Smooth muscle cell (in vitro differentiated cells): ENCODE measurements around the gene INPP5F. TPM values are rescaled to one million over a fixed set of nuclear protein-coding genes. Genes with fewer than 3 reads are reported as not detected.

ENCODE experiments used
- DNase-seq: peaks from one replicate; lab custom pipeline; 2025; ENCODE audit not compliant: unreplicated experiment; lab: John Stamatoyannopoulos, UW
- H2AFZ ChIP-seq: fragments of 200-600 bp; sonication (generic); 2 replicates; pipeline ENCODE4 v1.6.0; 2016; ENCODE audit warnings: antibody characterized with exemption, low read depth, mild to moderate bottlenecking
- H3F3A ChIP-seq: fragments of 200-600 bp; sonication (generic); 2 replicates; pipeline ENCODE4 v1.6.0; 2017; ENCODE audit warnings: antibody characterized with exemption, low read depth
- H3K27ac ChIP-seq: fragments of 200-600 bp; sonication (generic); 2 replicates; pipeline ENCODE4 v1.5.1; 2016; ENCODE audit warnings: low read depth, mild to moderate bottlenecking
- H3K27me3 ChIP-seq: fragments of 200-600 bp; sonication (generic); 2 replicates; pipeline ENCODE4 v1.6.1; 2016; ENCODE audit warnings: low read depth, mild to moderate bottlenecking
- H3K36me3 ChIP-seq: fragments of 200-600 bp; sonication (generic); 2 replicates; pipeline ENCODE4 v1.5.1; 2016; ENCODE audit warnings: low read depth
- H3K4me1 ChIP-seq: fragments of 200-600 bp; sonication (generic); 2 replicates; pipeline ENCODE4 v1.5.1; 2016; ENCODE audit warnings: low read depth
- H3K4me2 ChIP-seq: fragments of 200-600 bp; sonication (generic); 2 replicates; pipeline ENCODE4 v1.6.0; 2016; ENCODE audit warnings: mild to moderate bottlenecking
- H3K4me3 ChIP-seq: fragments of 200-600 bp; sonication (generic); 2 replicates; pipeline ENCODE4 v1.5.1; 2016; ENCODE audit warnings: mild to moderate bottlenecking
- H3K79me2 ChIP-seq: fragments of 200-600 bp; sonication (generic); 2 replicates; pipeline ENCODE4 v1.6.0; 2016; ENCODE audit warnings: low read depth, mild to moderate bottlenecking
- H3K9ac ChIP-seq: fragments of 200-600 bp; sonication (generic); 2 replicates; pipeline ENCODE4 v1.6.0; 2016; ENCODE audit warnings: low read depth
- H3K9me3 ChIP-seq: fragments of 200-600 bp; sonication (generic); replicated peaks from 2 replicates; pipeline ENCODE4 v1.5.1; 2016; ENCODE audit warnings: low read depth
- H4K20me1 ChIP-seq: fragments of 200-600 bp; sonication (generic); 2 replicates; pipeline ENCODE4 v1.6.0; 2016; ENCODE audit warnings: low read depth
- WGBS: methylation state at CpG from one replicate; pipeline ENCODE4 v1.1.7; 2016; ENCODE audit warnings: low lambda C conversion rate; 5-methylcytosine and 5-hydroxymethylcytosine counted together
- polyA plus RNA-seq: library from polyadenylated mRNA; unstranded; fragments of >200 nt; fragmentation: Nextera tagmentation; extraction: Ambion mirVana; gene quantifications from 2 replicates; pipeline ENCODE4 v1.2.1, GENCODE V29; 2016
- total RNA-seq: library from RNA; depleted of rRNA; stranded (reverse); fragments of >200 nt; gene quantifications from 2 replicates; pipeline ENCODE4 v1.2.3, GENCODE V29; 2014
- TF ChIP-seq, protein P1 (sequence below): fragments of 200-600 bp; sonication (generic); IDR thresholded peaks from 2 replicates; pipeline ENCODE4 v1.5.1; 2017; ENCODE audit warnings: borderline replicate concordance, mild to moderate bottlenecking, antibody characterized with exemption; ENCODE audit not compliant: insufficient read depth, poor library complexity, severe bottlenecking

The INPP5F gene
- total and polyA plus RNA-seq, 2 experiments from 2014 or later, result 15.9 to 106 TPM

DNA sequence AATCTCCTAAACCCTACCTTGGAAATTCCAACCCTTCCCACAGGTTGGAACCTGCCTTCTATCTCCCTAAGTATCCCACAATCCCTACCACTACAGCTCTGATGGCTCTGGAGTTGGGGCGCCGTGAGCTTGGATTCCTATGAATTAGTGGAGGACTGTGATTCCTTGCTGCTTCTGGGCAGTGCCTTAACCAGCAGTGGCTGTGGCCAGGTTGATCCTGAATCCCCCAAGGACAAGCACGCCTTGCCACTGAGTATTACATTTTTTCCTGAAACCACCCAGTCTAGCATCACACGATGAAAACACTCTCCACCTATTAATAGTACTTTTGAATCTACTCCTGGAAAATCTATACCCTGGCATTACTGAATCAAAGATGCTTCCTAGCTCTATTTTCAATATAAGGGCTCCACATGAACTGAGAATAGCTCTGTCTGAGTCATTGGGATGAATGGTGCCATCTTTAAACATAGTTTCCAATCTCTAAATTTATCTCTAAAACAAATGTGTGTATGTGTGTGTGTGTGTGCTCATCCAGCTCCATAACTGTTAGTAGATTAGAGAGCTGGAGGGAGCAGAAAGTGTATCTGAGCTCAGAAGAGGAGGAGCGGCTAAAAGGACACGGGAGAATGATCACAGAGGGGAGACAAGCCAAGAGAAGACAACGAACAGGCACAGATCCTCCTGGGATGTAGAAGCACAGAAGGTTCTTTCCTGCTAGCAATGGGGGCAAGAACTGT is 11.9 kb upstream of the INPP5F start:
- Histone ChIP-seq H3K27me3 (no peaks in the 10 kb centered on the region), H3K4me1 (no peaks in the 10 kb centered on the region), H3K9me3 (no peaks in the 10 kb centered on the region), H3K27ac (no peak overlapping the region), H3K4me2 (no peak overlapping the region), H3K4me3 (no peak overlapping the region), H3K79me2 (no peaks in the 10 kb centered on the region), H3F3A (no peaks in the 10 kb centered on the region), H4K20me1 (no peaks in the 10 kb centered on the region), H3K9ac (no peak overlapping the region), H2AFZ (no peak overlapping the region), H3K36me3 (no peaks in the 10 kb centered on the region)
- DNase-seq, result no peak
- WGBS, result 91% methylated on average over 7 of the region's 7 CpGs
- TF ChIP-seq, protein P1, sequence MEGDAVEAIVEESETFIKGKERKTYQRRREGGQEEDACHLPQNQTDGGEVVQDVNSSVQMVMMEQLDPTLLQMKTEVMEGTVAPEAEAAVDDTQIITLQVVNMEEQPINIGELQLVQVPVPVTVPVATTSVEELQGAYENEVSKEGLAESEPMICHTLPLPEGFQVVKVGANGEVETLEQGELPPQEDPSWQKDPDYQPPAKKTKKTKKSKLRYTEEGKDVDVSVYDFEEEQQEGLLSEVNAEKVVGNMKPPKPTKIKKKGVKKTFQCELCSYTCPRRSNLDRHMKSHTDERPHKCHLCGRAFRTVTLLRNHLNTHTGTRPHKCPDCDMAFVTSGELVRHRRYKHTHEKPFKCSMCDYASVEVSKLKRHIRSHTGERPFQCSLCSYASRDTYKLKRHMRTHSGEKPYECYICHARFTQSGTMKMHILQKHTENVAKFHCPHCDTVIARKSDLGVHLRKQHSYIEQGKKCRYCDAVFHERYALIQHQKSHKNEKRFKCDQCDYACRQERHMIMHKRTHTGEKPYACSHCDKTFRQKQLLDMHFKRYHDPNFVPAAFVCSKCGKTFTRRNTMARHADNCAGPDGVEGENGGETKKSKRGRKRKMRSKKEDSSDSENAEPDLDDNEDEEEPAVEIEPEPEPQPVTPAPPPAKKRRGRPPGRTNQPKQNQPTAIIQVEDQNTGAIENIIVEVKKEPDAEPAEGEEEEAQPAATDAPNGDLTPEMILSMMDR, result no peak

DNA sequence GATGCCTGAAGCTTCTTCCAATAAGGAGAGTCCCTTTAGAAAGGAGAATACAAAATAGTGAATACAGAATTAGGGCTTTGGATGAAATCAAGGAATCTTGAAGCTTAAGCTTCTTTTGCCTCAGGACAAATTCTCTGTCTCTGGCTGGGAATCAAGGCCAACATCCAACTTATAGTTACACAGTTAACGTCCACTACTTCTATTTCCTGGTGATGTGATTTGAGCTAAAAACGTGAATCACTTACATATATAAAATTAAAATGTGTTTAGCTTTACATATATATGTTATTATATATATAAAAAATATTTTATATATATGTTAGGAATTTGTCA is 11.4 kb upstream of the INPP5F start:
- TF ChIP-seq, protein P1, result no peak
- Histone ChIP-seq H3K4me1 (no peaks in the 10 kb centered on the region), H3K9ac (no peak overlapping the region), H3K79me2 (no peaks in the 10 kb centered on the region), H2AFZ (no peak overlapping the region), H4K20me1 (no peaks in the 10 kb centered on the region), H3F3A (no peaks in the 10 kb centered on the region), H3K27me3 (no peaks in the 10 kb centered on the region), H3K4me3 (no peak overlapping the region), H3K36me3 (no peaks in the 10 kb centered on the region), H3K27ac (no peak overlapping the region), H3K4me2 (no peak overlapping the region), H3K9me3 (no peaks in the 10 kb centered on the region)
- WGBS, result 85% methylated on average over 2 of the region's 2 CpGs
- DNase-seq, result no peak

DNA sequence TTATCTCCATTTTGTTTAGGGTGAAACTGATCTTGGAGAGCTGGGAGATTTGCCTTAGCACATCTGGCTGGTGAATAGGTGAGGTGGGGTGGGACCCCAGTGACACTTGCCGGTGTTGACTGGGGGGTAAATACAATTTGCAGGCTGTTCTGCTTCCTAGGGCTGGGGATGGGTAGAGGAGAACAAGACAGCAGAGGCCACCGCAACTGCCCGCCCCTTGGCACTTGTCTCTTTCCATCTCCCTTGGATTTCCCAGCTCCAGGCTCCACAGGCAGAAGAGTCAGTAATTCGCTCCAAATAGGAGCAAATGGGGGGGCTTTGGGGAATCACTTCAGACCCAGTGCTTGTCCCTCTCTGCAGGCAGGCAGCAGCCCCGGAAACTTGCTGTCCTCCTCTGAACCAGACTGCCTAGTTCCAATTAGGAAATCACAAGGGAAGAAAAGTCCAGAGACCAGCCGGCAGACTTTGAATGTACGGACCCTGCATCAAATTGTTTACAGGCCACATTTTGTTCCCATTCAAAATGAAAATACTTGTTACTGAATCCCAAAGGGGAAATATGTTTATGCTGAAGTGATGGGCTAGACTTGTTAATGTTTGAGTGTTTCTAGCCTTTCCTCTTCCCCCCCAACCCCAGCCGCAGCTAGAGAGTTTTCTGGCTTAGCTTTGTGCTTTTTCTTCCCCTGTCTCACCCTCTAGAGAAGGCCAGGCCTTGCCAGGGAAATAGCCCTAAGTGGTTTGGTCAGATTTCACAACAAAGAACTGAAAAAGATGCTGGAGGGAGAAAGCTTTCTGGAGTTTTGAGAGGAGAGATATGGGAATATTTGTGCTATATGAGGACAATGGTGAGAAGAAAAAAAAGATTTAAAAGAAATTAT is 10.0 kb upstream of the INPP5F start:
- Histone ChIP-seq H3K79me2 (no peaks in the 10 kb centered on the region), H3F3A (no peaks in the 10 kb centered on the region), H3K36me3 (no peaks in the 10 kb centered on the region), H3K9ac (no peak overlapping the region), H3K27me3 (no peaks in the 10 kb centered on the region), H3K4me1 (no peaks in the 10 kb centered on the region), H2AFZ (no peak overlapping the region), H3K9me3 (no peaks in the 10 kb centered on the region), H3K27ac (no peak overlapping the region), H3K4me2 (no peak overlapping the region), H4K20me1 (no peaks in the 10 kb centered on the region), H3K4me3 (no peak overlapping the region)
- no peak for DNase-seq
- TF ChIP-seq, protein P1, result no peak
- 81% methylated on average over 8 of the region's 8 CpGs for WGBS
